OCI-LY7 (cell line): ENCODE results near the gene SPP2. TPM values are rescaled to one million over a fixed set of nuclear protein-coding genes. Genes with fewer than 3 reads are reported as not detected.

ENCODE experiments used
- BruUV-seq: library from RNA; stranded (reverse); fragments of 400-500 nt; replicated peaks from 2 replicates; lab custom pipeline; 2021; lab: Mats Ljungman, UMichigan
- CTCF ChIA-PET: fragments of 300-600 bp; sonication (Branson Sonifier 250); formaldehyde crosslinking; loops from one replicate; lab custom pipeline; 2022; ENCODE audit warnings: antibody characterized with exemption; ENCODE audit not compliant: unreplicated experiment; lab: Charles Lee
- POLR2A ChIA-PET: fragments of 300-600 bp; sonication (Branson Sonifier 250); formaldehyde crosslinking; loops from one replicate; lab custom pipeline; 2022; ENCODE audit warnings: antibody characterized with exemption; lab: Charles Lee
- DNase-seq: peaks from one replicate; pipeline ENCODE4 v3.0.0-alpha.2; 2015; ENCODE audit warnings: low spot score
- H2AFZ ChIP-seq: fragments of 200-600 bp; sonication (generic), shearing (Covaris generic); 2 replicates; pipeline ENCODE4 v1.6.1; 2014; ENCODE audit warnings: mild to moderate bottlenecking, antibody characterized with exemption, low read length, moderate library complexity
- H3K27ac ChIP-seq: fragments of 200-600 bp; sonication (generic); 2 replicates; pipeline ENCODE4 v1.5.1; 2014; ENCODE audit warnings: mixed run types, low read depth, mild to moderate bottlenecking, moderate library complexity, low read length, inconsistent platforms; ENCODE audit not compliant: poor library complexity, severe bottlenecking
- H3K36me3 ChIP-seq: fragments of 200-600 bp; sonication (generic); 2 replicates; pipeline ENCODE4 v1.6.1; 2014; ENCODE audit warnings: mild to moderate bottlenecking, antibody characterized with exemption, low read length, moderate library complexity, mixed read lengths; ENCODE audit not compliant: insufficient read depth
- H3K4me1 ChIP-seq: fragments of 200-600 bp; sonication (generic); 2 replicates; pipeline ENCODE4 v1.5.1; 2014; ENCODE audit warnings: mild to moderate bottlenecking, low read length; ENCODE audit not compliant: insufficient read depth, poor library complexity, severe bottlenecking
- H3K4me2 ChIP-seq: fragments of 200-600 bp; sonication (generic); 2 replicates; pipeline ENCODE4 v1.6.1; 2014; ENCODE audit warnings: mild to moderate bottlenecking, low read length
- H3K4me3 ChIP-seq: fragments of 200-600 bp; sonication (generic); 2 replicates; pipeline ENCODE4 v1.5.1; 2014; ENCODE audit warnings: mild to moderate bottlenecking, low read depth, low read length; ENCODE audit not compliant: poor library complexity, severe bottlenecking
- H3K79me2 ChIP-seq: fragments of 200-600 bp; sonication (generic); 2 replicates; pipeline ENCODE4 v1.6.1; 2016; ENCODE audit warnings: low read depth, mild to moderate bottlenecking, low read length, moderate library complexity, mixed read lengths; ENCODE audit not compliant: insufficient read depth
- H3K9me2 ChIP-seq: fragments of 200-600 bp; sonication (generic); 2 replicates; pipeline ENCODE4 v1.6.1; 2016; ENCODE audit warnings: mild to moderate bottlenecking, low read length, mixed read lengths; ENCODE audit not compliant: insufficient read depth
- H3K9me3 ChIP-seq: fragments of 200-600 bp; sonication (generic); 2 replicates; pipeline ENCODE4 v1.6.1; 2014; ENCODE audit warnings: mild to moderate bottlenecking, mixed run types, low read length, mixed read lengths
- H4K20me1 ChIP-seq: fragments of 200-600 bp; sonication (generic); 2 replicates; pipeline ENCODE4 v1.6.1; 2014; ENCODE audit warnings: mild to moderate bottlenecking, antibody characterized with exemption, low read length, moderate library complexity, mixed read lengths; ENCODE audit not compliant: insufficient read depth
- EZH2phosphoT487 ChIP-seq: fragments of 200-600 bp; sonication (generic); IDR thresholded peaks from 2 replicates; pipeline ENCODE4 v1.6.1; 2018; ENCODE audit warnings: low read depth, borderline replicate concordance, mild to moderate bottlenecking, mixed run types, antibody characterized with exemption, low read length, moderate library complexity, mixed read lengths
- intact Hi-C: fragments of 100-400 bp; cut with micrococcal nuclease; formaldehyde crosslinking; loops from one replicate; pipeline ENCODE4 v1.10.0; 2022; ENCODE audit not compliant: unreplicated experiment
- total RNA-seq, 2 experiments: library from RNA; depleted of rRNA in 1 of 2; stranded (reverse); fragments of >200 nt in 1 of 2; shearing (Covaris generic) in 1 of 2; gene quantifications; 2 replicates each; pipeline ENCODE4 v1.2.3, GENCODE V29; 2014 to 2022
- TF ChIP-seq, protein P1 (sequence below): fragments of 200-600 bp; sonication (generic); conservative IDR thresholded peaks from 2 replicates; pipeline ENCODE4 v1.5.1; 2014; ENCODE audit warnings: mild to moderate bottlenecking, antibody characterized with exemption, low read length, moderate library complexity, mixed read lengths

SPP2 gene
- total RNA-seq, 2 experiments from 2014 or later: not detected

- no peak overlapping the region for H2AFZ ChIP-seq
- H4K20me1 ChIP-seq: no peaks in the 10 kb centered on the region
- H3K79me2 ChIP-seq: no peaks in the 10 kb centered on the region
- H3K4me2 ChIP-seq: no peak overlapping the region
- H3K9me3 ChIP-seq: no peaks in the 10 kb centered on the region
- DNase-seq: no peak
- H3K4me3 ChIP-seq: no peak overlapping the region
- no peaks in the 10 kb centered on the region for H3K36me3 ChIP-seq
- ChIA-PET POLR2A (no interaction called here), CTCF (no interaction called here)
- no TSS peak for BruUV-seq
- H3K9me2 ChIP-seq: no peaks in the 10 kb centered on the region
- H3K27ac ChIP-seq: no peak overlapping the region
- intact Hi-C loops: no loop called here
- no peaks in the 10 kb centered on the region for H3K4me1 ChIP-seq
- no peak for TF ChIP-seq EZH2phosphoT487
- TF ChIP-seq, protein P1, sequence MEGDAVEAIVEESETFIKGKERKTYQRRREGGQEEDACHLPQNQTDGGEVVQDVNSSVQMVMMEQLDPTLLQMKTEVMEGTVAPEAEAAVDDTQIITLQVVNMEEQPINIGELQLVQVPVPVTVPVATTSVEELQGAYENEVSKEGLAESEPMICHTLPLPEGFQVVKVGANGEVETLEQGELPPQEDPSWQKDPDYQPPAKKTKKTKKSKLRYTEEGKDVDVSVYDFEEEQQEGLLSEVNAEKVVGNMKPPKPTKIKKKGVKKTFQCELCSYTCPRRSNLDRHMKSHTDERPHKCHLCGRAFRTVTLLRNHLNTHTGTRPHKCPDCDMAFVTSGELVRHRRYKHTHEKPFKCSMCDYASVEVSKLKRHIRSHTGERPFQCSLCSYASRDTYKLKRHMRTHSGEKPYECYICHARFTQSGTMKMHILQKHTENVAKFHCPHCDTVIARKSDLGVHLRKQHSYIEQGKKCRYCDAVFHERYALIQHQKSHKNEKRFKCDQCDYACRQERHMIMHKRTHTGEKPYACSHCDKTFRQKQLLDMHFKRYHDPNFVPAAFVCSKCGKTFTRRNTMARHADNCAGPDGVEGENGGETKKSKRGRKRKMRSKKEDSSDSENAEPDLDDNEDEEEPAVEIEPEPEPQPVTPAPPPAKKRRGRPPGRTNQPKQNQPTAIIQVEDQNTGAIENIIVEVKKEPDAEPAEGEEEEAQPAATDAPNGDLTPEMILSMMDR: no peak
Observed at GRCh38 chr2:234072454-234072853, 22.0 kb downstream of the SPP2 start.

- ChIA-PET CTCF (no interaction called here), POLR2A (interaction anchor here (0.6 to 0.7 kb wide), 2 partner anchors 8 to 934 kb away, joined by 4 to 5 read pairs; no protein-coding TSS in a partner anchor)
- H3K4me1 ChIP-seq: no peaks in the 10 kb centered on the region
- no peak overlapping the region for H3K4me2 ChIP-seq
- intact Hi-C loops: no loop called here
- DNase-seq: no peak
- H3K4me3 ChIP-seq: no peak overlapping the region
- H3K79me2 ChIP-seq: no peaks in the 10 kb centered on the region
- no peaks in the 10 kb centered on the region for H3K36me3 ChIP-seq
- no peaks in the 10 kb centered on the region for H4K20me1 ChIP-seq
- TF ChIP-seq, protein P1: no peak
- no peak for TF ChIP-seq EZH2phosphoT487
- no TSS peak for BruUV-seq
- H3K9me3 ChIP-seq: no peaks in the 10 kb centered on the region
- no peak overlapping the region for H3K27ac ChIP-seq
- H2AFZ ChIP-seq: no peak overlapping the region
- H3K9me2 ChIP-seq: no peaks in the 10 kb centered on the region
Observed at GRCh38 chr2:234074751-234075517, 24.4 kb downstream of the SPP2 start.

DNA sequence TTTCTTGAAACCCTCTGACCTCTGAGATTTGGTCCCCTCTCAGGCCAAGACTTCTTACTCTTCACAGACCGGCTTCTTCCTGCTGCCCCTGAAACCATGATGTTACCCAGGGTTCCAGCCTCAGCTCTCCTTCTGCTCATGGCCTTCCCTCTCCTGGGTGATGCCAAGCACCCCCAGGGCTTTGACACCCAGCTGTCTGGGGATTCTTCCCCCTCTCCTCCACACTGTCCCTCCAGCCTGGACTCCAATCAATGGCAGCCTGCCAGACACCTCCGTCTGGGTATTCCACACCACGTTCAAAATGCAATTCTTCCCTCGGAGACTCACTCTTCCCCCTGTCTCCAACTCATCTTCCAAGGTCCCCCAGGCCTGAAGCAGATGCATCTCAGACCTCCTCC, 25.0 kb downstream of the SPP2 start:
- Histone ChIP-seq H4K20me1 (no peaks in the 10 kb centered on the region), H3K4me2 (no peak overlapping the region), H3K4me1 (no peaks in the 10 kb centered on the region), H3K9me2 (no peaks in the 10 kb centered on the region), H2AFZ (no peak overlapping the region), H3K4me3 (no peak overlapping the region), H3K9me3 (no peaks in the 10 kb centered on the region), H3K27ac (no peak overlapping the region), H3K79me2 (no peaks in the 10 kb centered on the region), H3K36me3 (no peaks in the 10 kb centered on the region)
- no peak for DNase-seq
- intact Hi-C loops: no loop called here
- ChIA-PET CTCF (no interaction called here), POLR2A (interaction anchor here (0.6 to 0.7 kb wide), 3 partner anchors 9 to 934 kb away, joined by 3 to 5 read pairs (median 4); no protein-coding TSS in a partner anchor)
- TF ChIP-seq, protein P1: no peak
- TF ChIP-seq EZH2phosphoT487: no peak
- no TSS peak for BruUV-seq
